Subcutaneous adipose tissue (tissue), 4 donors: ENCODE results near the gene SMCR8. TPM values are rescaled to one million over a fixed set of nuclear protein-coding genes. Genes with fewer than 3 reads are reported as not detected.

Source experiments
- total RNA-seq, 4 donors: library from RNA; depleted of rRNA; stranded (reverse); fragments of >200 nt; gene quantifications; one replicate each; pipeline ENCODE4 v1.1.0, GENCODE V29; 2016
- TF ChIP-seq, protein P1 (sequence below): fragments of 450-650 bp; IDR thresholded peaks from one replicate; pipeline ENCODE4 v1.5.1; 2016; ENCODE audit warnings: low read depth, mild to moderate bottlenecking, control low read depth, antibody characterized with exemption, moderate library complexity

The SMCR8 gene
- total RNA-seq, 4 donors from 2014 or later: 12.7 to 18.2 (median 16.3) TPM

DNA sequence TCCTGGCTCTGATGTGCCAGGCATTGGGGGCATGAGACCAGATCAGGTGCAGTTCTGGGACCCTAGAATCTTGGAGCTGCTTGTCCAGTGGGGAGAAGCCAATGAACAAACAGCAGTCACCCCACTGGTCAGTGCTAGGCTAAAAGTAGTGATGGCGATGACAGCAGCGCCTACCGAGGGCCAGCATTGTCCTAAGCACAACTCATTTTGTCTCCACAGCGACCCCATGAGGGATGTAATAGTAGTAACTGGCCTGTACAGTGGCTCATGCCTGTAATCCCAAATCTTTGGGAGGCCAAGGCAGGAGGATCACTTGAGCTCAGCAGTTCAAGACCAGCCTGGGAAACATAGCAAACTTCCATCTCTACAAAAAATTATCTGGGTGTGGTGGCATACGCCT lies 6.2 kb downstream of the SMCR8 start:
- TF ChIP-seq, protein P1, sequence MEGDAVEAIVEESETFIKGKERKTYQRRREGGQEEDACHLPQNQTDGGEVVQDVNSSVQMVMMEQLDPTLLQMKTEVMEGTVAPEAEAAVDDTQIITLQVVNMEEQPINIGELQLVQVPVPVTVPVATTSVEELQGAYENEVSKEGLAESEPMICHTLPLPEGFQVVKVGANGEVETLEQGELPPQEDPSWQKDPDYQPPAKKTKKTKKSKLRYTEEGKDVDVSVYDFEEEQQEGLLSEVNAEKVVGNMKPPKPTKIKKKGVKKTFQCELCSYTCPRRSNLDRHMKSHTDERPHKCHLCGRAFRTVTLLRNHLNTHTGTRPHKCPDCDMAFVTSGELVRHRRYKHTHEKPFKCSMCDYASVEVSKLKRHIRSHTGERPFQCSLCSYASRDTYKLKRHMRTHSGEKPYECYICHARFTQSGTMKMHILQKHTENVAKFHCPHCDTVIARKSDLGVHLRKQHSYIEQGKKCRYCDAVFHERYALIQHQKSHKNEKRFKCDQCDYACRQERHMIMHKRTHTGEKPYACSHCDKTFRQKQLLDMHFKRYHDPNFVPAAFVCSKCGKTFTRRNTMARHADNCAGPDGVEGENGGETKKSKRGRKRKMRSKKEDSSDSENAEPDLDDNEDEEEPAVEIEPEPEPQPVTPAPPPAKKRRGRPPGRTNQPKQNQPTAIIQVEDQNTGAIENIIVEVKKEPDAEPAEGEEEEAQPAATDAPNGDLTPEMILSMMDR: no peak

DNA sequence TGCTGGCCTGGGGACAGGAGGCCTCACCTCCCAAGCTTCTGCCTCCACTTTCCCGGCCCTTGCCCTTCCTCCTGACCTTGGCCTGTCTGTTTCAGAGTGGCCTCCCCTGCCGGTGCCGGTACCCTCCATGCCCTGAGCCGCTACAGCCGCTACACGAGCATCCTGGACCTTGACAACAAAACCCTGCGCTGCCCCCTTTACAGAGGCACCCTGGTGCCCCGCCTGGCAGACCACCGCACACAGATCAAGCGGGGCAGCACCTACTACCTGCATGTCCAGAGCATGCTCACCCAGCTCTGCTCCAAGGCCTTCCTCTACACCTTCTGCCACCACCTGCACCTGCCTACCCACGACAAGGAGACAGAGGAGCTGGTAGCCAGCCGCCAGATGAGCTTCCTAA lies 7.4 kb downstream of the SMCR8 start:
- TF ChIP-seq, protein P1: no peak

DNA sequence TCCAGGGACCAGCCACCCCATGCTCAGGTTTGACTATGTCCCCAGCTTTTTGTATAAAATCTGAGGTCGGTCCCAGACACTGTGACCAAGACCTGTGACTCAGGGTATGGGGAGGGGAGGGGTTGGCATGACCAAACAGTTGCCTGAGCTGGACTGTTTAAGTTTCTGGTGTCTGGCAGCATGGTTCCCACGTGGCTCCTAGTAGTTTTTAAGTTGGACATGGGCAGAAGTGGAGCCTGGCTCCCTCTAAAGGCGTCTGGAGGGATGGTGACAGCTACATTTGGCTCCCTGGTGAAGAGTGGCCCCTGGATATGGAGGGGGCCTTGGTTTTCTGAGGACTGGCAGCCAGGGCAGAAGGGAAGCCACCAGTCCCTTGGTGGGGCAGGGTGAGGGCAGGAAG lies 7.9 kb downstream of the SMCR8 start:
- TF ChIP-seq, protein P1: no peak

DNA sequence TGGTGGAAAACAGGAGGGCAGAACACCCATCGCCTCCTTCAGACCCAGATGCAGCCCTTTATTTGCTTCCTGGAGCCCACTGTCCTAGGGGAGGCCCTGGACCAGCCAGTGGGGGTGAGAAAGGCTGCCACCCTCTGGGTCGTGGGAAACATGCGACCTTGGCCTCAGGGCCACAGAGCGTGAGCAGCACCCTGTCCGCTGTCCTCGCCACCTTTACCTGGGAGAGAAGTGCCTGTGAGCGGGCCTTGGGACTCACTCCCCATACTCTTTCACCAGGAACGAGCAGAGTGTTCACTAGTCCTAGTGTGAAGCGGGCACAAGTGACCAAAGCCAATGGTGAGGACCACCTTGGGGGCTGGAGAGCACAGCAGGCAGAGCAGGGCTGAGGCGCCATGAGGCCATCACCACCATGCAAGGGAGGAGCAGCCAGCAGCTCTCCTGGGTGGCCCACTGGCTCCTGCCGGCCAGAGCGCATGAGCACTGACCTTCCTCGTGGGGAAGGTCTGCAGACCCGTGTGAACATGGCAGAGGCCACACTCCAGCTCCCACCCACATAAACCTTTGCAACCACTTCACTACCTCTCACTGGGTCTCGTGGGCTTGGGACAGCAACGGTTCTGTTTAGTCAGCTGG lies 8.5 kb downstream of the SMCR8 start:
- TF ChIP-seq, protein P1: no peak

DNA sequence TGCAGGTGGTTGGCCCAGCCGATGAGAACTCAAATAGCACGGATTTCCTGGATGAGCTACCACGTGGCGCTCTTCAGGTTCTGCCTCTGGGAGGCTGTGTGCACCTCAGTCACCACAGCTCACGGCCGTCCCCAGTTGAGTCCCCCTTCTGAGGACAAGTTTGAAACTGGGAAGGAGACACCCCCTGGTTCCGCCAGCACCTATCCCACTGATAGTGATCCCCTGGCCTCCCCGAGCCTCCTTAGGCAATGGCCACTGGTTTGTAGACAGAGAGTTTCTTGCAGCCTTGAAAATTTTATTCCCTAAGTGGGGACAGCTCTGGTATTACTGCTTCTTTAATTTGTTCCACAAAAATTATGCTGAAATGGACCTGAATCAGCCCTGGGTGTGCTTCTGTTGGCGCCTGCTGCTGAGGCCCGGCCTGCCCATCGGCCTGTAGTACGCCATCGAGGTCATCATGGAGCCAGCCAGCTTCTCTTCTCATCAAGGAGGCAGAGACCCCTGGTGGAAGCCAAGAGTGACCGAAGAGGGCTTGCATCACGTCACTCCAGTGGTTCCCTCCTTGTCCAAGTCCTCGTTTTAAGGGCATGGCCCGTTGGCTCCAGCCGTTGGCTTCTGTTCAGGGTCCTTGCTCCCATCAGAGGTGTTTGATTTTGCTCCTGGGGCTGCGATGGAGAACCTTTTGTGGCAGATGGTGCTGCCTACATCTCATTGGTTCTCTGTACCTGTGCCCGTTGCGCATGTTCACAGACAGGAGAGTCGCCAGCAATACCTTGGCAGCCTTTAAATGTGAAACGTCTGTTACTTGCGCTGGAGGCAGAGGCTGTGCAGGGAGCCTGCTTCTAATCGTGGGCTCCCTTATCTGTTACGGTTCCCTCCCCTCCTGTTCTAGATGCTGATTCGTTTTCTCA lies 9.3 kb downstream of the SMCR8 start:
- TF ChIP-seq, protein P1: no peak

DNA sequence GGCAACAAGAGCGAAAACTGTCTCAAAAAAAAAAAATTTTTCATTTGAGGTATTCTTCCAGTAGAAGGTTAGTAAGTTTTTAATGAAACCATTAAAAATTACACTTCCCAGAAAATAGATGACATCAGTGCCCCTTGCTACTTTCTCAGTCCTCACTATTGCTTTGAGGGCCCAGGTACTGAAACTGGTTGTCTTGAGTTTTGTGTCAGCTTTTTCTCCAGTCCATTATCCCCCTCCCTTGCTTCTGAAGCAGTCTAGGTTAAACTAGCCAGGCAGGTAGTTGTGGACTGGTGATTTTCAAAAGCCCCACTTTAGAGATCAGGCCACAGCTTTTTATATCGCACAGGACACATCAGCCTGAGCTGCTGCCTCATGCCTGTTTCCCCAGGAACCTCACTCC lies 10.9 kb downstream of the SMCR8 start:
- TF ChIP-seq, protein P1: no peak

DNA sequence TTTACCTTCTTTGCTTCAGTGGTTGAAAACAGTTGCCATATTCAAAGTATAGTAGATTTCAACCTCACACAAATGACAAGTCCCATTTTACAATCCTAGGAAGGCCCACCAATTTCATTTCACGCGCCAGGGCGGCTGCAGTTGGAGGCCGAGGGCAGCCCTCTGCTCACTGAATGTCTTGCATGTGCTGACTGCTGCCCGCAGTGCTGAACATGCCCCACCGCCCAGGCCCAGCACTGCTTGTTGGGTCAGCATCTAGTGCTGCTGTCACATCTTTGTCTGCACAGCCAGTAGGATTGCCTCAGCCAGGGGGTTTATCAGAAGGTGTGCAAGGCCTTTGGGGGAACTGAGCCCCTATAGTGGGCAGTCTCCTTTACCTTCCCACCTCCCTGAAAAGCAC lies 11.5 kb downstream of the SMCR8 start:
- TF ChIP-seq, protein P1: no peak
